Mucosa of rectum (tissue), 2 donors: ENCODE measurements around the gene INSYN1.

Experiments used
- H3K27ac ChIP-seq, 2 donors: one replicate each; pipeline ENCODE4 v1.7.0; 2013; ENCODE audit warnings: inconsistent platforms in 2 of 2, low read depth in 2 of 2, low read length in 2 of 2
- H3K27me3 ChIP-seq, 2 donors: one replicate each; pipeline ENCODE4 v1.7.0; 2013; ENCODE audit warnings: low read length in 2 of 2; ENCODE audit not compliant: control insufficient read depth in 2 of 2, insufficient read depth in 2 of 2
- H3K36me3 ChIP-seq, 2 donors: one replicate each; pipeline ENCODE4 v1.7.0; 2013; ENCODE audit warnings: low read length in 2 of 2; ENCODE audit not compliant: control insufficient read depth in 2 of 2, insufficient read depth in 2 of 2
- H3K4me1 ChIP-seq, 2 donors: one replicate each; pipeline ENCODE4 v1.7.0; 2013; ENCODE audit warnings: low read length in 2 of 2, mild to moderate bottlenecking in 1 of 2; ENCODE audit not compliant: control insufficient read depth in 2 of 2, insufficient read depth in 2 of 2
- H3K4me3 ChIP-seq, 2 donors: one replicate each; pipeline ENCODE4 v1.7.0; 2013; ENCODE audit warnings: low read length in 2 of 2
- H3K9ac ChIP-seq, 2 donors: one replicate each; pipeline ENCODE4 v1.7.0; 2013; ENCODE audit warnings: low read length in 2 of 2, low read depth in 1 of 2, mild to moderate bottlenecking in 1 of 2
- H3K9me3 ChIP-seq, 2 donors: one replicate each; pipeline ENCODE4 v1.7.0; 2013; ENCODE audit warnings: low read length in 2 of 2; ENCODE audit not compliant: control insufficient read depth in 2 of 2
- donor health status: healthy.
- donor health status: Normal muscosa, but diverticular disease.

INSYN1 gene

GRCh38 chr15:73773428-73773827 is 20.3 kb upstream of the INSYN1 start:
- no peaks in the 10 kb centered on the region for H3K4me1 ChIP-seq
- no peaks in the 10 kb centered on the region for H3K9me3 ChIP-seq
- no peak overlapping the region for H3K27ac ChIP-seq
- no peaks in the 10 kb centered on the region for H3K27me3 ChIP-seq
- H3K4me3 ChIP-seq = no peak overlapping the region
- no peaks in the 10 kb centered on the region for H3K36me3 ChIP-seq
- H3K9ac ChIP-seq = no peak overlapping the region

- Histone ChIP-seq H3K36me3 (no peaks in the 10 kb centered on the region), H3K4me1 (no peaks in the 10 kb centered on the region), H3K4me3 (no peak overlapping the region), H3K9me3 (no peaks in the 10 kb centered on the region), H3K27me3 (no peaks in the 10 kb centered on the region), H3K27ac (no peak overlapping the region), H3K9ac (no peak overlapping the region)
Observed at GRCh38 chr15:73771385-73772045, 18.4 kb upstream of the INSYN1 start.

GRCh38 chr15:73770050-73770449 is 16.9 kb upstream of the INSYN1 start:
- H3K36me3 ChIP-seq = no peaks in the 10 kb centered on the region
- no peak overlapping the region for H3K4me3 ChIP-seq
- H3K9me3 ChIP-seq = no peaks in the 10 kb centered on the region
- no peaks in the 10 kb centered on the region for H3K4me1 ChIP-seq
- H3K9ac ChIP-seq = no peak overlapping the region
- no peak overlapping the region for H3K27ac ChIP-seq
- no peaks in the 10 kb centered on the region for H3K27me3 ChIP-seq

GRCh38 chr15:73767806-73768501 is 14.8 kb upstream of the INSYN1 start:
- Histone ChIP-seq H3K9ac (no peak overlapping the region), H3K27me3 (no peaks in the 10 kb centered on the region), H3K4me1 (no peaks in the 10 kb centered on the region), H3K36me3 (no peaks in the 10 kb centered on the region), H3K4me3 (no peak overlapping the region), H3K9me3 (no peaks in the 10 kb centered on the region), H3K27ac (no peak overlapping the region)

- no peaks in the 10 kb centered on the region for H3K36me3 ChIP-seq
- no peaks in the 10 kb centered on the region for H3K27me3 ChIP-seq
- no peaks in the 10 kb centered on the region for H3K4me1 ChIP-seq
- no peak overlapping the region for H3K9ac ChIP-seq
- H3K27ac ChIP-seq = no peak overlapping the region
- no peak overlapping the region for H3K4me3 ChIP-seq
- no peaks in the 10 kb centered on the region for H3K9me3 ChIP-seq
Observed at GRCh38 chr15:73766598-73766997, 13.4 kb upstream of the INSYN1 start.

GRCh38 chr15:73765778-73766177 is 12.6 kb upstream of the INSYN1 start:
- Histone ChIP-seq H3K4me3 (no peak overlapping the region), H3K9me3 (no peaks in the 10 kb centered on the region), H3K36me3 (no peaks in the 10 kb centered on the region), H3K9ac (no peak overlapping the region), H3K4me1 (no peaks in the 10 kb centered on the region), H3K27me3 (peaks cover 0 to 4% of the 10 kb centered on the region in 2 donors), H3K27ac (no peak overlapping the region)

GRCh38 chr15:73763931-73764330 is 10.8 kb upstream of the INSYN1 start:
- H3K4me3 ChIP-seq = no peak overlapping the region
- no peaks in the 10 kb centered on the region for H3K36me3 ChIP-seq
- H3K9me3 ChIP-seq = no peaks in the 10 kb centered on the region
- no peak overlapping the region for H3K27ac ChIP-seq
- peaks cover 3 to 4% of the 10 kb centered on the region in 2 donors for H3K27me3 ChIP-seq
- no peaks in the 10 kb centered on the region for H3K4me1 ChIP-seq
- H3K9ac ChIP-seq = no peak overlapping the region

- H3K36me3 ChIP-seq = no peaks in the 10 kb centered on the region
- no peaks in the 10 kb centered on the region for H3K9me3 ChIP-seq
- H3K27me3 ChIP-seq = peaks cover 3 to 9% of the 10 kb centered on the region in 2 donors
- H3K4me1 ChIP-seq = no peaks in the 10 kb centered on the region
- no peak overlapping the region for H3K4me3 ChIP-seq
- no peak overlapping the region for H3K9ac ChIP-seq
- no peak overlapping the region for H3K27ac ChIP-seq
Observed at GRCh38 chr15:73760330-73761329, 7.5 kb upstream of the INSYN1 start.

GRCh38 chr15:73758461-73758860 is 5.3 kb upstream of the INSYN1 start:
- Histone ChIP-seq H3K27ac (no peak overlapping the region), H3K36me3 (no peaks in the 10 kb centered on the region), H3K9ac (no peak overlapping the region), H3K27me3 (peaks cover 8 to 22% of the 10 kb centered on the region in 2 donors), H3K4me3 (no peak overlapping the region), H3K4me1 (no peaks in the 10 kb centered on the region), H3K9me3 (no peaks in the 10 kb centered on the region)

GRCh38 chr15:73757571-73757970 is 4.4 kb upstream of the INSYN1 start:
- no peak overlapping the region for H3K4me3 ChIP-seq
- H3K27ac ChIP-seq = no peak overlapping the region
- no peaks in the 10 kb centered on the region for H3K36me3 ChIP-seq
- H3K9ac ChIP-seq = no peak overlapping the region
- no peaks in the 10 kb centered on the region for H3K4me1 ChIP-seq
- peaks cover 8 to 24% of the 10 kb centered on the region in 2 donors for H3K27me3 ChIP-seq
- no peaks in the 10 kb centered on the region for H3K9me3 ChIP-seq
